K562 (cell line): ENCODE data around the gene LRRC74B. TPM values are rescaled to one million over a fixed set of nuclear protein-coding genes. Genes with fewer than 3 reads are reported as not detected.
A peak's percentile ranks its signal among the peaks of the same experiment; 100 is the strongest.

ENCODE experiments used
- ARID1B ChIP-seq: fragments of 450-650 bp; IDR thresholded peaks from 2 replicates; pipeline ENCODE4 v1.6.1; 2016; ENCODE audit warnings: antibody characterized with exemption, mild to moderate bottlenecking, inconsistent platforms
- CBX1 ChIP-seq: sonication (generic); IDR thresholded peaks from 2 replicates; pipeline ENCODE4 v1.6.1; 2016; ENCODE audit warnings: antibody characterized with exemption, low read depth, mild to moderate bottlenecking
- ETV1 ChIP-seq: fragments of 450-650 bp; conservative IDR thresholded peaks from 2 replicates; pipeline ENCODE4 v1.6.1; 2016; ENCODE audit warnings: missing genetic modification characterization, control low read depth, low read depth, missing compliant biosample characterization
- GTF3C2 ChIP-seq: IDR thresholded peaks from 3 replicates; pipeline ENCODE4 v1.6.1; 2011; ENCODE audit warnings: borderline replicate concordance, mild to moderate bottlenecking, moderate library complexity; ENCODE audit not compliant: insufficient read length; ENCODE audit errors: extremely low read depth
- JUN ChIP-seq, 2 experiments: sonication (generic) in 1 of 2; formaldehyde crosslinking in 1 of 2; IDR thresholded peaks; 2 replicates each; pipeline versions ENCODE4 v1.6.1 to v1.8.0; 2012 to 2022; ENCODE audit warnings: borderline replicate concordance in 2 of 2, mild to moderate bottlenecking in 2 of 2, improper control_type of control experiment in 1 of 2, low read depth in 1 of 2, low read length in 1 of 2, missing genetic modification reagents in 1 of 2
- RCOR1 ChIP-seq, 2 experiments: IDR thresholded peaks; 2 replicates each; pipeline ENCODE4 v1.6.1; 2012; ENCODE audit warnings: low read depth in 2 of 2, low read length in 2 of 2, borderline replicate concordance in 1 of 2, improper control_type of control experiment in 1 of 2
- SNIP1 ChIP-seq: fragments of 450-650 bp; IDR thresholded peaks from 2 replicates; pipeline ENCODE4 v1.7.1; 2017; ENCODE audit warnings: low read depth, mild to moderate bottlenecking
- ZBTB2 ChIP-seq: fragments of 450-650 bp; IDR thresholded peaks from 2 replicates; pipeline ENCODE4 v1.6.1; 2016; ENCODE audit warnings: antibody characterized with exemption
- ZNF239 ChIP-seq: fragments of 250-450 bp; sonication (Bioruptor Pico); IDR thresholded peaks from 2 replicates; pipeline ENCODE4 v1.4.0; 2020; ENCODE audit warnings: mild to moderate bottlenecking
- ZNF696 ChIP-seq: fragments of 250-450 bp; sonication (Bioruptor Pico); conservative IDR thresholded peaks from 2 replicates; pipeline ENCODE4 v1.4.0; 2020; ENCODE audit warnings: mild to moderate bottlenecking, moderate library complexity
- ZNF740 ChIP-seq, 3 experiments: fragments of 200-800 bp in 1 of 3; sonication (Bioruptor generic) in 1 of 3; sonication (generic) in 1 of 3; formaldehyde crosslinking in 1 of 3; IDR thresholded peaks; 2 replicates each; pipeline versions ENCODE4 v1.6.1 to v1.8.0; 2016 to 2022; ENCODE audit warnings: mild to moderate bottlenecking in 2 of 3, missing compliant biosample characterization in 2 of 3, missing genetic modification characterization in 2 of 3, missing genetic modification reagents in 1 of 3
- polyA plus RNA-seq, 8 experiments: library from polyadenylated mRNA; depleted of rRNA in 4 of 8; stranded (reverse) in 5 of 8; unstranded in 3 of 8; fragments of >200 nt; fragmentation: Nextera tagmentation in 2 of 8; fragmentation: Illumina TruSeq in 1 of 8; extraction: Ambion mirVana in 2 of 8; extraction: Trizol in 1 of 8; gene quantifications; 2 replicates each; pipeline versions ENCODE4 v1.2.1 to v1.2.3, GENCODE V29; 2011 to 2014; ENCODE audit warnings: inconsistent platforms in 1 of 8, missing spikeins in 1 of 8
- total RNA-seq, 7 experiments: library from RNA; depleted of rRNA in 6 of 7; stranded (reverse); fragments of >200 nt in 6 of 7; fragmentation: Illumina TruSeq in 2 of 7; extraction: Trizol in 2 of 7; gene quantifications; 2 replicates each; pipeline versions ENCODE4 v1.2.1 to v1.2.3, GENCODE V29; 2011 to 2021; ENCODE audit warnings: low replicate concordance in 1 of 7
- TF ChIP-seq, protein P1 (sequence below): sonication (generic); formaldehyde crosslinking; IDR thresholded peaks from 2 replicates; pipeline ENCODE4 v1.8.0; 2022; ENCODE audit warnings: mild to moderate bottlenecking, missing genetic modification reagents

Gene LRRC74B
- total and polyA plus RNA-seq, 9 of the 15 experiments (the other 6 are each of a cell fraction or from before 2014, with no cell fraction given) = not detected

DNA sequence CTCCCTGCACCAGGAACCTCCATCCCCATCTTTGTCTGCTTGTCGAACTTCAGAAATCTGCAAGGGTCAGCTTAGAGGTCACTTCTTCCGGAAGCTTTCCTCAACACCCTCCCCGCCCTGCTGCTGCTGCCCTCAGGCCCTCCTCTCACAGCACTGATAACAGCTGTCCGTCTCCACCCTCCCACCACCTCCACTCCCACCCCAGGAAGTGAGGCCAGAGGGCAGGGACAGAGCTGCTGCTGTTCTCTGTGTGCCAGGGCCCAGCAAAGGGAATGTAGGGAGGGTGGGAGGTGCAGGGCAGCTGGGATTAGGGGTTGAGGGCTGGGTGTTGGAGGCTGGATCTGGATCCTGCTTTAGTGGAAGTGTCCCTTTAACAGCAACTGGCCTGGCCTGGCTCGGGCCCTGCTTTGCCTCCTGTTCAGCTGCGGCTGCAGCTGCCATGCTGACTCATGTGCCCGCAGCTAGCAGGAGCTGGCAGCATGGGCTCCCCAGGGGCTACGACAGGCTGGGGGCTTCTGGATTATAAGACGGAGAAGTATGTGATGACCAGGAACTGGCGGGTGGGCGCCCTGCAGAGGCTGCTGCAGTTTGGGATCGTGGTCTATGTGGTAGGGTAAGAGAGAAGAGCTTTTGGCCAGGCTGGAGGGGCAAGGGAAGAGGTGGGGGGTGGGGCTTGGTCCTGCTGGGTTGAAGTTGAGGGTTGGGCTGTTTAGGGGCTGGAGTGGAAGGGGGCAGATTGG is 30.9 kb upstream of the LRRC74B start, which contains the start of gene P2RX6 (continued):
- TF ChIP-seq ZNF740 (CRISPR knock-in tag; IDR thresholded peaks at IDR 0.05) (no peak), ZNF740 (tag; IDR thresholded peaks at IDR 0.05) (no peak), ZNF696 (peak; percentile 55; the same call in 1 of the 2 replicates), JUN (IDR thresholded peaks at IDR 0.05; ENCODE audit: borderline replicate concordance, low read depth, low read length) (peak; percentile 54; the same call in 1 of the 2 replicates), JUN (CRISPR knock-in tag; IDR thresholded peaks at IDR 0.05; ENCODE audit: borderline replicate concordance) (no peak), SNIP1 (no peak), RCOR1 (IDR thresholded peaks at IDR 0.05; ENCODE audit: borderline replicate concordance in 1 of 2, low read depth in 2 of 2, low read length in 2 of 2) (peak; percentile 87 to 100; a peak in 3 of 4 replicates), ZNF239 (CRISPR knock-in tag) (peak; percentile 76), ETV1 (peak; percentile 99), ZBTB2 (no peak), ARID1B (no peak), CBX1 (no peak), GTF3C2 (no peak)
- TF ChIP-seq, protein P1, sequence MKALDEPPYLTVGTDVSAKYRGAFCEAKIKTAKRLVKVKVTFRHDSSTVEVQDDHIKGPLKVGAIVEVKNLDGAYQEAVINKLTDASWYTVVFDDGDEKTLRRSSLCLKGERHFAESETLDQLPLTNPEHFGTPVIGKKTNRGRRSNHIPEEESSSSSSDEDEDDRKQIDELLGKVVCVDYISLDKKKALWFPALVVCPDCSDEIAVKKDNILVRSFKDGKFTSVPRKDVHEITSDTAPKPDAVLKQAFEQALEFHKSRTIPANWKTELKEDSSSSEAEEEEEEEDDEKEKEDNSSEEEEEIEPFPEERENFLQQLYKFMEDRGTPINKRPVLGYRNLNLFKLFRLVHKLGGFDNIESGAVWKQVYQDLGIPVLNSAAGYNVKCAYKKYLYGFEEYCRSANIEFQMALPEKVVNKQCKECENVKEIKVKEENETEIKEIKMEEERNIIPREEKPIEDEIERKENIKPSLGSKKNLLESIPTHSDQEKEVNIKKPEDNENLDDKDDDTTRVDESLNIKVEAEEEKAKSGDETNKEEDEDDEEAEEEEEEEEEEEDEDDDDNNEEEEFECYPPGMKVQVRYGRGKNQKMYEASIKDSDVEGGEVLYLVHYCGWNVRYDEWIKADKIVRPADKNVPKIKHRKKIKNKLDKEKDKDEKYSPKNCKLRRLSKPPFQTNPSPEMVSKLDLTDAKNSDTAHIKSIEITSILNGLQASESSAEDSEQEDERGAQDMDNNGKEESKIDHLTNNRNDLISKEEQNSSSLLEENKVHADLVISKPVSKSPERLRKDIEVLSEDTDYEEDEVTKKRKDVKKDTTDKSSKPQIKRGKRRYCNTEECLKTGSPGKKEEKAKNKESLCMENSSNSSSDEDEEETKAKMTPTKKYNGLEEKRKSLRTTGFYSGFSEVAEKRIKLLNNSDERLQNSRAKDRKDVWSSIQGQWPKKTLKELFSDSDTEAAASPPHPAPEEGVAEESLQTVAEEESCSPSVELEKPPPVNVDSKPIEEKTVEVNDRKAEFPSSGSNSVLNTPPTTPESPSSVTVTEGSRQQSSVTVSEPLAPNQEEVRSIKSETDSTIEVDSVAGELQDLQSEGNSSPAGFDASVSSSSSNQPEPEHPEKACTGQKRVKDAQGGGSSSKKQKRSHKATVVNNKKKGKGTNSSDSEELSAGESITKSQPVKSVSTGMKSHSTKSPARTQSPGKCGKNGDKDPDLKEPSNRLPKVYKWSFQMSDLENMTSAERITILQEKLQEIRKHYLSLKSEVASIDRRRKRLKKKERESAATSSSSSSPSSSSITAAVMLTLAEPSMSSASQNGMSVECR (CRISPR knock-in tag) = no peak
